HG03342 (cell line): ENCODE results near the gene PLG.
"Not testable (repeated sequence)": the region's sequence is repeated elsewhere in the genome, so short reads cannot be mapped to it uniquely, and the experiment has no call there.

Source experiments
- ATAC-seq: cut with Tn5 transposase; IDR thresholded peaks from one replicate; pipeline ENCODE4 v1.9.1; 2021; ENCODE audit warnings: mild to moderate bottlenecking, moderate library complexity; ENCODE audit not compliant: unreplicated experiment

Gene PLG

DNA sequence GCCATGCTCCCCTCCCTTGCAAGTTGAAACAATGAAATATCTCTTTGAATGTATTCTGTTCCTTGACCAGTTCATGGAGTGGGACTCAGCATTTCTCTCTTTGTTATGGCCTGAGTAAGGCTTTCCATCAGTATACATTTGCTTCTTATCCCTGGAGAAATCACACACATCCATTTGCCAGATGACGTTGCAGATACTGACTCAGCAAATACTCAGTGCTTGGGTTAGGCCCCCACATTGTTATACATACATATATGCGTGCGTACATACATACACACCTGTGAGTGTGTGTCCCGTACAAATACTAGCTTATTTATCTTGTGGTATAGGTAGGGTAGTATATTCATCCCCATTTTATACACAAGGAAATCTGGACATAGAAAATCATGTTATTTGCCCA is 72.4 kb downstream of the PLG start:
- ATAC-seq, result no peak

DNA sequence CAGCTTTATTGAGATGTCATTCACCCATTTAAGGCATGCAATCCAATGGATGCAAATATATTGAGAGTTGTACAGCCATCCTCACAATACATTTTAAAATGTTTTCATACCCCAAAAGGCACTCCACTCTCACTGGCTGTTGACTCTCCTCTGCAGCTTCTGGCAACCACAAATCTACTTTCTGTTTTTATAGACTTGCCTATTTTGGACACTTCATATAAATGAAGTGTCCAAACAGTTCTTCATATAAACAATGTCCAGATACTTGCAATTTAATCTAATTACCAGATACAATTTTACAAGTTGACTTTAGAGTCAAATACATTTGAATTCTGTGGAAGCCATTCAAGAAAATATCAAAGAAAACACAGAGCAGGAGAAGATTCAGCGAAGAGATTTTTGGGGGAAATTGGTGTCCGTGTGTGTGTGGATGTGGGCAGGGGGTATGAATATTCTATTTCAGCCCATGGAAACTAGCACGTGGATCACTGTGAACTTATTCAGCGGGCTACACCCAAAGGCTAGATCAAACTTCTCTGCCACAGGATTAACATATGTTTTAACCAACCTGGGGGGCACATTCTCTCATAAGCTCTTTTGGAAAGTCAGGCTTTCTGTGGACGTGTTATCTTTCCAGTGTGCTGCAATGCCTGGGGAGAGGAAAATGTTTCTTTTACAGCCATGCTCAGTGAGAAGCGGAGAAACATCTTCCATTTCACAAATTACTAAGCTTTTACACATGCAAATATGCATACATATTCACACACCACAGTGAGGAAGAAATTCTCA is 73.9 kb downstream of the PLG start:
- ATAC-seq, result no peak

DNA sequence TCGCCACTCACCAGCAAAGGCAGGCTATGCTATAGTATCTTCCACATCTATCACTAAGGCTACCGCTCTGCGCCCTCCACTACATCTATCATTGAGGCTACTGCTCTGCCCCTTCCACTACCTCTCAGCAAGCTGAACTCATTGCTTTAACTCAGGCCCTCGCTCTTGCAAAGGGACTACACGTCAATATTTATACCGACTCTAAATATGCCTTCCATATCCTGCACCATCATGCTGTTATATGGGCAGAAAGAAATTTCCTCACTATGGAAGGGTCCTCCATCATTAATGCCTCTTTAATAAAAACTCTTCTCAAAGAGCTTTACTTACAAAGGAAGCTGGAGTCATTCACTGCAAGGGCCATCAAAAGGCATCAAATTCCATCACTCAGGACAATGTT is 77.1 kb downstream of the PLG start:
- ATAC-seq, result not testable (repeated sequence)

DNA sequence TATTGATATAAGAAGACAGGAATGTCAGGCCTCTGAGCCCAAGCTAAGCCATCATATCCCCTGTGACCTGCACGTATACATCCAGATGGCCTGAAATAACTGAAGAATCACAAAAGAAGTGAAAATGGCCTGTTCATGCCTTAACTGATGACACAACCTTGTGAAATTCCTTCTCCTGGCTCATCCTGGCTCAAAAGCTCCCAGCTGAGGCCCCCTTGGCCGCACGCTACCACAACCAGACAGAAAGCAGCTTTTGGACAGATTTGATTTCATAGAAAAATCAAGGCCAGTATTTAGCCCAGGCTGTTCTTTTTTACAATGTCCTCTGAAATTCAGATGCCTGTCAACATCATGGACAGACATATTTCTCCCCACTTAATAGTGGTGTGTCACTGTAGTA is 78.6 kb downstream of the PLG start:
- not testable (repeated sequence) for ATAC-seq

DNA sequence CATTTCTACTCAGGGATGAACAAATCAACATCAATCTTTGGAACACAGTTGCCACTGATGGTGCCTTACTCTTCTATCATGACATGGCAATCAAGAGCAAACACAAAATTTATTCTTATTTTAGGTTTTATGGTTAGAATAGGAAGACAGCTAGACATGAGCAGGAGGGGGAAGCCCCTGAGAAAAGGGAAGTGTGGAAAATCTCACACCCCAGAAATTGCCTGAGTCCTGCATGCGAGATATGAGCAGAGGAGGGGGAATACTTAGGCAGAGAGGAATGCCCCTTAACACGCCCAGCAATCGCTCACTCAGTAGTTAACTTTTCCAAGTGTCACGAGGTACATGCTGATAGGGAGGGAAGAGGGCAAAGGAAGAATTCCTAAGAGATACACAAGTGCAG is 79.3 kb downstream of the PLG start:
- no peak for ATAC-seq

DNA sequence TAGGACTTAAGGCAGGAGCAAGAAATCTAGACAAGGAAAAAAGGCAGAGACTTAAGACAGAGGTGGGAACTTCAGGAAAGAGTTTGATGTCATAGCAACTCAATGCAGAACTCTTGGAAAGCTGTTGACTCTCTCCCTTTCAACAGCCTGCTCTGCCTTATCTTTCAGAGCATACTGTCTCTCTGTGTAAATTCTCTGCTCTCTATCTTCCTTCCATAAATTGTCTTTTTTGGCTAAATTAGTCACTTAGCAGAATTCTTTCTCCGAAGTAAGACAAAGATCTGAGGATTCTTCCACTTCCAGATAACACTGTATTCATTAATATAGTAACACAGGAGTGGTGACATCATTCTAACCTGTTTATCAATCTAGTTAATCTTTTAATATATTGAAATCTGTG is 80.2 kb downstream of the PLG start:
- ATAC-seq, result no peak

DNA sequence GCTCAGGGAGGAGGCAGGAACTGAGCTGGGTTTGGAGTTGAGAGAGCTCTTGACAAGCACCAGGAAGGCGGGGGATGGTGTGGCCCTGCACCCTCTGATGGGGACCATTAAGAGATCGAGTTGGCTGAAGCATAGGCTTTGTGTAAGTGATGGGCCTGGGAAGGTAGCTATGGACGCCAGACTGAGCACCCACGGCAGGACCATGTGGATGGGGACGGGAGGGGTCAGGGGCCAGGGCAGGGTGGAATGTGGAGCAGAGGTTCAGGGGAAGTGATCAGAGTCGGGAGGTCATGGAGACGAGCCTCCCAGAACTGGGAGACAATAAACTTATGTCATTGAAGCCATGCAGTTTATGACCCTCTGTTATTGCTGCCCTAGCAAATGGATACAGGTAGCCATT is 81.7 kb downstream of the PLG start:
- ATAC-seq, result no peak

DNA sequence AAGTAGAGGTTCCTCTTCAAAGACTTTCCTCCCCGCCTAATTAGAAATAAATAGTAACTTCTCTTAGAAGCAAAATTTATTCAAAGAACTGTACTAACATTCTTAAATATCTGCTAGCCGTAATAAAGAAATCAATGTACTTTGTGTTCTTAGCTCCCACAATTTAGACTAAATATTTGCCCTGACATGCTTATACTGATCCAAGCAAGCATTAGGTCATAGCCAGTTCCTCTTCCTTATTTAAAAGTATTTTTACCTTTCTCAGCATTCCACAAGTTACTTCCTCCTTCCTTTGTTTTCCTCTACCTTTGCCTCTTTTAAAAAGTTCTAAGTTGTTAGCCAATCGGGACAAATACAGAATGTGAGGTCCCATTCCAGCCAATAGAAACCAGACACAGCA is 86.1 kb downstream of the PLG start:
- not testable (repeated sequence) for ATAC-seq

DNA sequence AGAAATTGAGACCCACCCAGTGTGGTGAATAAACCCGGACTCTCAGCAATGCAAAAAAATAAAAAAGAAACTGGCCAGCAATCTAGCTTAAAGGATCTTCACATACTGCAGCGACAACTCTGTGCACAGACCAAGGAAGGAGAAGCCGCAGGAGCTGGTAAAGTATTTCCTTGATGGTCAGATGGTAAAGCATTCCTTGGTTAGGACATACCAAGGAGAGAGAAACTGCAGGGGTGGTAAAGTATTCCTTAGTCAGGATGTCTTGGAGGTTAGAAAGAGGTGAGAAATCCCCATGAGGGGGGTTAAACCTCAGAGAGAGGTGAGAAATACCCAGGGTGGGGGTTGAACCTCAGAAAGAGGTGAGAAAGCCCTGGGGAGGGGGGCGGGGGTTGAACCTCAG is 86.8 kb downstream of the PLG start:
- no peak for ATAC-seq

DNA sequence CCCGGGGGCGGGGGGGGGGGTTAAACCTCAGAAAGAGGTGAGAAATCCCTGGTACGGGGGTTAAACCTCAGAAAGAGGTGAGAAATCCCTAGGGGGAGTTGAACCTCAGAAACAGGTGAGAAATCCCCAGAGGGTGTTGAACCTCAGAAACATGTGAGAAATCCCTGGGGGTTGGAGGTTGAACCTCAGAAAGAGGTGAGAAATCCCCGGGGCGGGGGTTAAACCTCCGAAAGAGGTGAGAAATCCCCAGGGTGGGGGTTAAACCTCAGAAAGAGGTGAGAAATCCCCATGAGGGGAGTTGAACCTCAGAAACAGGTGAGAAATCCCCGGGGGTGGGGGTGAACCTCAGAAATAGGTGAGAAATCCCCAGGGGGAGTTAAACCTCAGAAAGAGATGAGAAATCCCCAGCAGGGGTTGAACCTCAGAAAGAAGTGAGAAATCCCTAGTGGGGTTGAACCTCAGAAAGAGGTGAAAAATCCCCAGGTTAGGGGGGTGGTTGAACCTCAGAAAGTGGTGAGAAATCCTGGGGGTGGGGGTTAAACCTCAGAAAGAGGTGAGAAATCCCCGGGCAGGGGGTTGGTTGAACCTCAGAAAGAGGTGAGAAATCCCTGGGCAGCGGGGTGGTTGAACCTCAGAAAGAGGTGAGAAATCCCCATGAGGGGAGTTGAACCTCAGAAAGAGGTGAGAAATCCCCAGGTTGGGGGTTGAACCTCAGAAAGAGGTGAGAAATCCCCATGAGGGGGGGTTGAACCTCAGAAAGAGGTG is 87.4 kb downstream of the PLG start:
- ATAC-seq, result no peak

DNA sequence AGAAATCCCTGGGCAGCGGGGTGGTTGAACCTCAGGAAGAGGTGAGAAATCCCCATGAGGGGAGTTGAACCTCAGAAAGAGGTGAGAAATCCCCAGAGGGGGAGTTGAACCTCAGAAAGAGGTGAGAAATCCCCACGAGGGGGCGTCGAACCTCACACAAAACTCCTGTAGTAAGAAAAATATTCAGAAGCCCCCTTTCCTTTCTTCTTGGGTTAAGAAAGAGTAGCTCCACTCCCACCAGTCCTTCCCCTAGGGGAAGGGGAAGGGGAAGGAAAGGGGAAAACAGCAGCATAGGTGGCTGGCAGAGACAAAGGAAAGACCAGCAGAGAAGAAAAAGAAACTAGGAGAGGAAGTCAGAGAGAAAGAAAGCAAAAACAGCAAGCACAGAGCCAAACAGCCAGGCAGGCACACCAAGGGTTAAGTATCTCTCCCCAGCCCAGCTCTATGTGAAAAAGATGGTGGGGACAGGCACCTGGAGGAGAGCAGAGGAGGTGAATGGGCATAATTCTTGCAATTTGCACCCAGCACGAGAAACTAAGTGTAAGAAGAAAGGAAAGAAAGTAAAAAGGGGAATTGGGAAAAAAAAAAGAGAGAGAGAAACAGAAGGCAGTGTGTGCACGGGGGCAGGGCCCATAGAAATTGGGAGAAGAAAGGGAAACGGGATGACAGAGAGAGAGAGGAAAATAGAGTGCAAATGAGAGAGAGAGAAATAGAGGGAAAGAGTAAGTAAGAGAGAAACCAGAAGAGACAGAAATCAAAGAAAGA is 88.2 kb downstream of the PLG start:
- ATAC-seq, result no peak

DNA sequence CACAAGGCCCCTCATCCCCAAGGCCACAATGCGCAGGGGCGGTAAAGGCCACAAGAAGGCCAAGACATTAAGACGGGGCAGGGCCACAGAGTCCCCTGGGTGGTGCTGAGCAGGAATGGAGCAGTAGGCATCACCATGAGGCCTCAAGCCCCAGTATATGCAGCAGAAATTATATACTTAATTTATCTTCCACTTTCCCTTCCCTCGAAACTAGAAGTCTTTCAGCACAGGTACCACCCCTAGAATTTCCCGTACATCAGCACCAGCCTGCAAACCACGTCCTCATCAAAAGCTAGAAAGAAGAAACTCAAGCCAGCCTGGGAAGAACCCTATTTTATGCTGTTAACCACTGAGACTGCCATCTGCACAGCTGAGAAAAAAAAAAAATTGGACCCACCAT is 89.4 kb downstream of the PLG start:
- ATAC-seq, result peak; percentile 58

DNA sequence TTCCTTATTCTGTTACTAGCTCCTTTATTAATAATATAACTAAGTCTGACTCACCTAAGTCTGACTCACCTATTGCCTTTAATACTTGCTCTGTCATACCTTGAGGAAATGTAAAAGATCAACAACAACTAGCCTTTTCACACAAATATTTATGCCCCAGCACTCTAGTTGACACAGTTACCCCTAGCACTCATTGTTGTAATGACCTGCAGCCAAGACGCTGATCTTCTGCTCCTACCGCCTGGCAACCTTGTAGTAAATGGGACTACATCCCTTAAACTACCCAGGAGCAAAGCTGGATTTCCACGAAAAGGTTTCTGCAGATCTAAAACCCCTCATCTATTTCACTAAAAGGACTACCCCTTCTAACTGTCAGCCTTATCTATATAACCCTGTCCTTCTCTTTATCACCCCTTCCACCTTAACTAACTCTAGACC is 90.0 kb downstream of the PLG start:
- ATAC-seq, result peak; percentile 45

DNA sequence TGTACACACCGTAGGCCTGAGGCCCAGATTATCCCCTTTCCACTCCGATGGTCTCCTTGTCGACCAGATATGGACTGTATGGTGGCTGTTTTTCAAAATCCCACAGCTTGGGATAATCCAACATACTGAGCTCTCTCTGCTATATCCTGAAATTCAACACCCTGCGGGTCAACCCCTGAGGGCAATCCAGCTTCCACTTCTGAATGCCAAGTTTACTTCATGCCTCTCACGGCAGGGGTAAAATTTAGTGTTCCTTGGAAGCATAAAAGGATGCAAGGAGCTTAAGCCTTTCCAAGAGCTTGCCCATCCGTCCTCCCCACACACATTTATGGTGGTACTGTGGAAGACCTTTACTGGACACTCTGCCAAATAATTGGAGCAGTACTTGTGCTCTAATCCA is 90.7 kb downstream of the PLG start:
- ATAC-seq, result no peak

DNA sequence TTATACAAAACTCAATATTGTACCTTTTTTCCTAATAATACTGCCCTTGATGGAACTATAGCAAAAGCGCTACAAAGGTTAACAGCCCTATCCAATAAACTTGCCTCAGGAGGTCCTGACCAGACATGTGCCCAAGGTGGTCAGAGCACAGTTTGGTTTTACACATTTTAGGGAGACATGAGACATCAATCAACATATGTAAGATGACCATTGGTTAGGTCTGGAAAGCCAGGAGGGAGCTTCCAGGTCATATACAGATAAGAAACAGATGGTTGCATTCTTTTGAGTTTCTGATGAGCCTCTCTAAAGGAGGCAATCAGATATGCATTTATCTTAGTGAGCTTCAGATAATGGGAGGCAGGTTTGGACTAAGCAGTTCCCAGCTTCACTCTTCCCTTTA is 91.6 kb downstream of the PLG start:
- ATAC-seq, result no peak

DNA sequence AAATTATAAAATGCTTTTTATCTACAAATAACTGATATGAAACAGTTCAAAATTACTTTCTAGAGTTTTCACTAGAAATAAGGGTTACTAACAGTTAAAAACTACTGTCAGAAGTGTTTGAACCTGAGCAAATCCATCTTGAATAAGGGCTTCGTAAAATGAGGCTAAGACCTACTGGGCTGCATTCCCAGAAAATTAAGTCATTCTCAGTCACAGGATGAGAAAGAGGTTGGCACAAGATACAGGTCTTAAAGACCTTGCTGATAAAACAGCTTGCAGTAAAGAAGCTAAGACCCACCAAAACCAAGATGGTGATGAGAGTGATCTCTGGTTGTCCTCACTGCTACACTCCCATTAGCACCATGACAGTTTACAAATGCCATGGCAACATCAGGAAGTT is 93.7 kb downstream of the PLG start:
- ATAC-seq, result no peak

DNA sequence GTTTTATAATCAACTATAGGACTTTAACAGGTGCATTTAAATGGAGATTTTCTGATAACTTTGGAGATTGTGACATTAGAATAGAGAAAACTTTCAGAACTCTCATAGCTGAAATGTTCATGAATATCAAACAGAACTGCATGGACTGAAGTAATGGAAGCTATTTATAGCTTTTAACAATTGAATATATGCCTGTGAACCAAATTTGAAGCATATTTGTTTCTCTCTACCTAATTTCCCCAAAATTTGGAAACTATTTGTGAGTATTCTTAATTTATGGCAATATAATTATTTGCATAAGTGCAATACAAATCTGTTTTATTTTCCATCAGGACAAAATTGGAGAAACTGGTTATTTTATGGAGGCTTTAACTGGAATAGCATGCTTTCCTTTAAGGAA is 96.6 kb downstream of the PLG start:
- no peak for ATAC-seq

DNA sequence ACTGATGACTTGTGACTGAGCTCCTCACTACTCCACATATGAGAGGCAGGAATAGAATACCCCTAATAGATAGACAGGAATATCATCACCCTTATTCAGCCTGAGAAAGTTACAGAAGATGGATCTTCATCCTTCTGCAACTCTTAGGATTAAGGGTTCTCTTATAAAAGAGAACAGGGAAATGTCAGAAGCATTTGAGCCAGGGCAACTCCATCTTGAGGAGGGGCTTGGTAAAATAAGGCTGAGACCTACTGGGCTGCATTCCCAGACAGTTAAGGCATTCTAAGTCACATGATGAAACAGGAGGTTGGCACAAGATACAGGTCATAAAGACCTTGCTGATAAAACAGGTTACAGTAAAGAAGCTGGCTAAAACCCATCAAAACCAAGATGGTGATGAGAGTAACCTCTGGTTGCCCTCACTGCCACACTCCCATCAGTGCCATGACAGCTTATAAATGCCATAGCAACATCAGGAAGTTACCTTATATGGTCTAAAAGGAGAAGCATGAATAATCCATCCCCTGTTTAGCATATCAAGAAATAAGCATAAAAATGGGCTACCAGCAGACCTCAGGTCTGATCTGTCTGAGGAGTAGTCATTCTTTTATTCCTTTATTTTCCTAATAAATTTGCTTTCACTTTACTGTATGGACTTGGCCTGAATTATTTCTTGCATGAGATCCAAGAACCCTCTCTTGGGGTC is 97.9 kb downstream of the PLG start:
- ATAC-seq, result no peak

DNA sequence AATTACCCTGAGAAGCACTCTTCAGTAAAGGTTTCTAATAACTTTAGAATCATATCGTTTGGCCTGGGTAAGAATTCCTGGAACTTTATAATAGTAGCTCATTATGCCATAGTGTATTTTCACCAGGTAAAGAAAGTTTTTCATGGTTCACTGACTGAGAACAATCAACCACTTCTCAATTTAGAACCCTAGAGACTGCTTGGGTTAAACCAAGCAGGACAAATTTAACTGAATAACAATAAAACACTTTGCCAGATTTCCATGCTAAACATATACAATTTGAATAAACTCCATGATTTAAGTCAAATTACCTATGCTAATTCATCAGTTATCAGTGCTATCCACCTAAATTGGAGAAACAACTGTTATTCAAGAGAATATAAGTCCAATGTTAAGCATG is 99.4 kb downstream of the PLG start:
- no peak for ATAC-seq

DNA sequence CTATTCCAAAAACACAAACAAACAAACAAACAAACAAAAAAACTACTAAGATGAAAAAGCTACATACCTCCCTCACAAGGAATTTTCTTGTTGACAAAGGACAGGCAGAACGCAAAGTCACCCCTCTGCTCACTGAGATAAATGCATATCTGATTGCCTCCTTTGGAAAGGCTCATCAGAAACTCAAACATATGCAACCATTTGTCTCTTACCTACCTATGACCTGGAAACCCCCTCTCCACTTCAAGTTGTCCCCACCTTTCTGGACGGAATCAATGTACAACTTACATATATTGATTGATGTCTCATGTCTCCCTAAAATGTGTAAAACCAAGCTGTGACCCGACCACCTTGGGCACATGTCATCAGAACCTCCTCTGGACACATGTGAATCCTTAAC is 100.0 kb downstream of the PLG start:
- ATAC-seq, result not testable (repeated sequence)
